ENCODE results near the gene IL5RA.

DNA sequence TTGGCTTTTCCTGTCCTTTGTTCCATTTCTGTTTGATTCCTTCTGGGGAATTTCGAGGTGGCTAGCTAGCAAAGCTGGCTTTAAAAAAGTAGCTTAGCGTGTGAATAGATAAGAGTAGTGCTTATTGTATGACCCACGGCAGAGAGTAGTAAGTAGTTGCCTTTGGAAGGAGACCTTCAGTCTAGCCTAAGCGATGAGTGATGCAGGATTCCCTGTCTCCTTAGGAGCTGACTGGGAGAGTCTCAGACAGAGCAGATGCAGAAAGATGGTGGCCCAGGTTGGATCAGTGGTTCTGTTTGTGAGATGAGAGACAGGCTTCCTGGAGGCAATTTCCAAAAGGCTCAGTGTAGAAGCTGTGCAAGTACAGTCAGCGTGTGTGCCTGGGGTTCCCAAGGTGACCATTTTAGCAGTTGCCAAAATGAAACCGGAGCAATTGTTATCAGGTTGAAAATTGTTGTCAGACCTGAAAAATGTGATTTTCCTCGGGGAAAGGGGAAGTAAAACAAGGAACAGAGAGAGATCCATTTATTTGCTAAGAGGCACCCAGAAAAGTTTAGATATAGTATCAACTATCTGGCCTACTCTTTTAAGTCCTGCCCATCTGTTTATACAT is 681 bp upstream of the IL5RA start:
- TF ChIP-seq, protein P1, sequence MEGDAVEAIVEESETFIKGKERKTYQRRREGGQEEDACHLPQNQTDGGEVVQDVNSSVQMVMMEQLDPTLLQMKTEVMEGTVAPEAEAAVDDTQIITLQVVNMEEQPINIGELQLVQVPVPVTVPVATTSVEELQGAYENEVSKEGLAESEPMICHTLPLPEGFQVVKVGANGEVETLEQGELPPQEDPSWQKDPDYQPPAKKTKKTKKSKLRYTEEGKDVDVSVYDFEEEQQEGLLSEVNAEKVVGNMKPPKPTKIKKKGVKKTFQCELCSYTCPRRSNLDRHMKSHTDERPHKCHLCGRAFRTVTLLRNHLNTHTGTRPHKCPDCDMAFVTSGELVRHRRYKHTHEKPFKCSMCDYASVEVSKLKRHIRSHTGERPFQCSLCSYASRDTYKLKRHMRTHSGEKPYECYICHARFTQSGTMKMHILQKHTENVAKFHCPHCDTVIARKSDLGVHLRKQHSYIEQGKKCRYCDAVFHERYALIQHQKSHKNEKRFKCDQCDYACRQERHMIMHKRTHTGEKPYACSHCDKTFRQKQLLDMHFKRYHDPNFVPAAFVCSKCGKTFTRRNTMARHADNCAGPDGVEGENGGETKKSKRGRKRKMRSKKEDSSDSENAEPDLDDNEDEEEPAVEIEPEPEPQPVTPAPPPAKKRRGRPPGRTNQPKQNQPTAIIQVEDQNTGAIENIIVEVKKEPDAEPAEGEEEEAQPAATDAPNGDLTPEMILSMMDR (IDR thresholded peaks at IDR 0.05; ENCODE audit: low read depth, low read length): no peak
- TF ChIP-seq EZH2phosphoT487 (IDR thresholded peaks at IDR 0.05; ENCODE audit: low read depth): no peak

All from OCI-LY3 (cell line).